HFFc6 (cell line): ENCODE measurements around the gene CLDN6. TPM values are rescaled to one million over a fixed set of nuclear protein-coding genes. Genes with fewer than 3 reads are reported as not detected.

ENCODE experiments used
- DNase-seq: peaks from one replicate; pipeline ENCODE4 v3.0.0-alpha.2; 2018
- H3K27ac Mint-ChIP-seq: 2 replicates; pipeline ENCODE4 v1.8.0; 2020; ENCODE audit warnings: mild to moderate bottlenecking, mixed read lengths
- H3K27me3 Mint-ChIP-seq: 2 replicates; pipeline ENCODE4 v1.8.0; 2021; ENCODE audit warnings: mild to moderate bottlenecking, moderate library complexity, mixed read lengths; ENCODE audit not compliant: insufficient read depth
- H3K36me3 Mint-ChIP-seq: 2 replicates; pipeline ENCODE4 v1.8.0; 2021; ENCODE audit warnings: low read depth, mixed read lengths
- H3K4me1 Mint-ChIP-seq: 2 replicates; pipeline ENCODE4 v1.8.0; 2020; ENCODE audit warnings: low read depth, mixed read lengths
- H3K4me3 Mint-ChIP-seq: 2 replicates; pipeline ENCODE4 v1.8.0; 2020; ENCODE audit warnings: mild to moderate bottlenecking, moderate library complexity, mixed read lengths
- H3K9me3 Mint-ChIP-seq: 2 replicates; pipeline ENCODE4 v1.8.0; 2020; ENCODE audit warnings: mild to moderate bottlenecking, mixed read lengths
- CTCF ChIP-seq: fragments of 200-600 bp; sonication (generic); IDR thresholded peaks from 2 replicates; pipeline ENCODE4 v1.5.0; 2021; ENCODE audit warnings: antibody characterized with exemption, mild to moderate bottlenecking
- total RNA-seq, 6 experiments: library from RNA; stranded (reverse); fragmentation: NEBNext Ultra II Directional; extraction: Animal tissue kit (Norgen Biotek cat#: 25700); gene quantifications; 2 replicates in 1 of 6; 3 replicates in 5 of 6; pipeline ENCODE4 v1.2.3, GENCODE V29; 2021

Gene CLDN6
- total RNA-seq, 6 experiments from 2014 or later, result 0.21 TPM; not detected in 5

GRCh38 chr16:3046641-3047386 lies 28.8 kb upstream of the CLDN6 start:
- Mint-ChIP-seq H3K4me3 (no peak overlapping the region), H3K9me3 (no peaks in the 10 kb centered on the region), H3K27ac (no peak overlapping the region), H3K27me3 (peaks cover 45% of the 10 kb centered on the region), H3K36me3 (no peaks in the 10 kb centered on the region), H3K4me1 (no peaks in the 10 kb centered on the region)
- DNase-seq, result no peak
- no peak for TF ChIP-seq CTCF

- Mint-ChIP-seq H3K36me3 (no peaks in the 10 kb centered on the region), H3K9me3 (no peaks in the 10 kb centered on the region), H3K4me3 (peak within 1 kb of the TSS; percentile 64; the same call in 1 of the 2 replicates), H3K27ac (no peak within 1 kb of the TSS), H3K4me1 (no peaks in the 10 kb centered on the region), H3K27me3 (peaks cover 41% of the 10 kb centered on the region)
- no peak for TF ChIP-seq CTCF
- DNase-seq, result no peak
Measured at GRCh38 chr16:3045758-3046640, 28.0 kb upstream of the CLDN6 start, which contains the start of gene MMP25. TSS of gene MMP25 (plus strand) at chr16:3046561. CDS start at chr16:3046918, 357 bp downstream.

GRCh38 chr16:3044708-3045107 lies 26.7 kb upstream of the CLDN6 start:
- H3K27ac Mint-ChIP-seq, result no peak overlapping the region
- DNase-seq, result no peak
- H3K4me3 Mint-ChIP-seq, result peak overlapping the region; percentile 64; the same call in 1 of the 2 replicates
- no peaks in the 10 kb centered on the region for H3K4me1 Mint-ChIP-seq
- H3K36me3 Mint-ChIP-seq, result no peaks in the 10 kb centered on the region
- H3K9me3 Mint-ChIP-seq, result no peaks in the 10 kb centered on the region
- no peak for TF ChIP-seq CTCF
- peaks cover 42% of the 10 kb centered on the region for H3K27me3 Mint-ChIP-seq

GRCh38 chr16:3042376-3042775 lies 24.4 kb upstream of the CLDN6 start:
- Mint-ChIP-seq H3K9me3 (no peaks in the 10 kb centered on the region), H3K4me3 (no peak overlapping the region), H3K36me3 (no peaks in the 10 kb centered on the region), H3K27me3 (peaks cover 48% of the 10 kb centered on the region), H3K4me1 (no peaks in the 10 kb centered on the region), H3K27ac (no peak overlapping the region)
- DNase-seq, result no peak
- no peak for TF ChIP-seq CTCF

- no peak for TF ChIP-seq CTCF
- Mint-ChIP-seq H3K4me1 (no peaks in the 10 kb centered on the region), H3K4me3 (no peak overlapping the region), H3K27me3 (peaks cover 52% of the 10 kb centered on the region), H3K9me3 (no peaks in the 10 kb centered on the region), H3K36me3 (no peaks in the 10 kb centered on the region), H3K27ac (no peak overlapping the region)
- no peak for DNase-seq
Measured at GRCh38 chr16:3038896-3039295, 20.9 kb upstream of the CLDN6 start.
